ENCODE results near the gene KMT2D. TPM values are rescaled to one million over a fixed set of nuclear protein-coding genes. Genes with fewer than 3 reads are reported as not detected.

KMT2D gene
- total RNA-seq, 1 donor from 2014 or later, result 86.9 TPM

GRCh38 chr12:49026678-49027480 lies 33.7 kb downstream of the KMT2D start:
- FAIRE-seq (no peak), DNase-seq (ENCODE audit: low read depth) (no peak)
- no peaks in the 10 kb centered on the region for H3K9me3 Mint-ChIP-seq (ENCODE audit: unreplicated experiment)
- Histone ChIP-seq H3K9ac (ENCODE audit: low read length) (no peak overlapping the region), H3K4me3 (ENCODE audit: insufficient read depth, low read depth, low read length) (no peak overlapping the region), H3K27ac (ENCODE audit: low read depth, low read length) (no peak overlapping the region), H4K20me1 (ENCODE audit: insufficient read depth, low read length) (peaks cover 52% of the 10 kb centered on the region), H3K27me3 (ENCODE audit: insufficient read depth, low read length) (no peaks in the 10 kb centered on the region), H2AFZ (ENCODE audit: low read depth, low read length) (no peak overlapping the region), H3K4me1 (ENCODE audit: insufficient read depth, low read length) (no peaks in the 10 kb centered on the region), H3K79me2 (ENCODE audit: insufficient read depth, low read length) (peaks cover 8% of the 10 kb centered on the region), H3K4me2 (ENCODE audit: low read length) (no peak overlapping the region), H3K9me3 (ENCODE audit: insufficient read depth, low read depth, low read length) (no peaks in the 10 kb centered on the region), H3K36me3 (ENCODE audit: insufficient read depth, low read length) (peaks cover 63% of the 10 kb centered on the region)
- H3K27me3 Mint-ChIP-seq (ENCODE audit: low read depth, unreplicated experiment), result no peaks in the 10 kb centered on the region
- H3K4me1 Mint-ChIP-seq (ENCODE audit: low read depth, unreplicated experiment), result no peaks in the 10 kb centered on the region
- H3K27ac Mint-ChIP-seq (ENCODE audit: unreplicated experiment), result no peak overlapping the region
- H3K4me3 Mint-ChIP-seq (ENCODE audit: unreplicated experiment), result no peak overlapping the region
- TF ChIP-seq EZH2 (IDR thresholded peaks at IDR 0.05; ENCODE audit: insufficient read depth, low read length), result no peak
- TF ChIP-seq, protein P1, sequence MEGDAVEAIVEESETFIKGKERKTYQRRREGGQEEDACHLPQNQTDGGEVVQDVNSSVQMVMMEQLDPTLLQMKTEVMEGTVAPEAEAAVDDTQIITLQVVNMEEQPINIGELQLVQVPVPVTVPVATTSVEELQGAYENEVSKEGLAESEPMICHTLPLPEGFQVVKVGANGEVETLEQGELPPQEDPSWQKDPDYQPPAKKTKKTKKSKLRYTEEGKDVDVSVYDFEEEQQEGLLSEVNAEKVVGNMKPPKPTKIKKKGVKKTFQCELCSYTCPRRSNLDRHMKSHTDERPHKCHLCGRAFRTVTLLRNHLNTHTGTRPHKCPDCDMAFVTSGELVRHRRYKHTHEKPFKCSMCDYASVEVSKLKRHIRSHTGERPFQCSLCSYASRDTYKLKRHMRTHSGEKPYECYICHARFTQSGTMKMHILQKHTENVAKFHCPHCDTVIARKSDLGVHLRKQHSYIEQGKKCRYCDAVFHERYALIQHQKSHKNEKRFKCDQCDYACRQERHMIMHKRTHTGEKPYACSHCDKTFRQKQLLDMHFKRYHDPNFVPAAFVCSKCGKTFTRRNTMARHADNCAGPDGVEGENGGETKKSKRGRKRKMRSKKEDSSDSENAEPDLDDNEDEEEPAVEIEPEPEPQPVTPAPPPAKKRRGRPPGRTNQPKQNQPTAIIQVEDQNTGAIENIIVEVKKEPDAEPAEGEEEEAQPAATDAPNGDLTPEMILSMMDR (IDR thresholded peaks at IDR 0.05; ENCODE audit: insufficient read depth, low read depth, low read length), result no peak
- peaks cover 25% of the 10 kb centered on the region for H3K36me3 Mint-ChIP-seq (ENCODE audit: low read depth, unreplicated experiment)

DNA sequence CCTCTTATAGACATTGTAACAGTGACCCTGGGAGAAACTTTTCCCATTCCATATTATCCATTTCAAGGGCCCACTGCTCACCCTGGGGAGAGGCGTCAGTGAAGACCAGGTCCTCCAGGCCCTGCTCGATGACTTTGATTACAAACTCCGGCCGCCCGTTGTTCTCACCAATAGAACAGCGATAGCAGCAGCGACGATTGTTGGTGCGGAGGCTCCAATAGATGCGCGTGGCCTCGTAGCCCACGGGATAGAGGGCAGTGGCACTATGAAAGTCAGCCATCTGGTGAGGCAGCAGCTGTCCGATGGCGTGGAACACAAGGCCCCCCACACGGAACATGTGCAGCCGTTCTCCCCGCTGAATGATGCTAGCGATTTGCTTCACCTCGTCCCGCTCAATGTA lies 34.5 kb downstream of the KMT2D start:
- H3K4me3 Mint-ChIP-seq (ENCODE audit: unreplicated experiment), result no peak overlapping the region
- H3K36me3 ChIP-seq (ENCODE audit: insufficient read depth, low read length), result peaks cover 63% of the 10 kb centered on the region
- H3K4me1 ChIP-seq (ENCODE audit: insufficient read depth, low read length), result no peaks in the 10 kb centered on the region

More for the DNA sequence above, 34.5 kb downstream of the KMT2D start:
- Histone ChIP-seq H3K4me2 (ENCODE audit: low read length) (no peak overlapping the region), H2AFZ (ENCODE audit: low read depth, low read length) (no peak overlapping the region), H3K4me3 (ENCODE audit: insufficient read depth, low read depth, low read length) (no peak overlapping the region), H3K9ac (ENCODE audit: low read length) (no peak overlapping the region), H4K20me1 (ENCODE audit: insufficient read depth, low read length) (peaks cover 45% of the 10 kb centered on the region), H3K27ac (ENCODE audit: low read depth, low read length) (no peak overlapping the region), H3K9me3 (ENCODE audit: insufficient read depth, low read depth, low read length) (no peaks in the 10 kb centered on the region), H3K27me3 (ENCODE audit: insufficient read depth, low read length) (no peaks in the 10 kb centered on the region), H3K79me2 (ENCODE audit: insufficient read depth, low read length) (peaks cover 8% of the 10 kb centered on the region)
- no peaks in the 10 kb centered on the region for H3K4me1 Mint-ChIP-seq (ENCODE audit: low read depth, unreplicated experiment)
- TF ChIP-seq, protein P1 (IDR thresholded peaks at IDR 0.05; ENCODE audit: insufficient read depth, low read depth, low read length), result no peak
- no peak for TF ChIP-seq EZH2 (IDR thresholded peaks at IDR 0.05; ENCODE audit: insufficient read depth, low read length)
- peaks cover 27% of the 10 kb centered on the region for H3K36me3 Mint-ChIP-seq (ENCODE audit: low read depth, unreplicated experiment)
- H3K27ac Mint-ChIP-seq (ENCODE audit: unreplicated experiment), result no peak overlapping the region
- H3K9me3 Mint-ChIP-seq (ENCODE audit: unreplicated experiment), result no peaks in the 10 kb centered on the region
- no peak for DNase-seq (ENCODE audit: low read depth)
- H3K27me3 Mint-ChIP-seq (ENCODE audit: low read depth, unreplicated experiment), result no peaks in the 10 kb centered on the region
- no peak for FAIRE-seq

Data from astrocyte (in vitro differentiated cells and primary cell).